ENCODE results near the gene RRP36.

RRP36 gene

GRCh38 chr6:43062818-43063217 lies 41.4 kb downstream of the RRP36 start:
- no peak for DNase-seq (ENCODE audit: low read depth in 3 of 3)

DNA sequence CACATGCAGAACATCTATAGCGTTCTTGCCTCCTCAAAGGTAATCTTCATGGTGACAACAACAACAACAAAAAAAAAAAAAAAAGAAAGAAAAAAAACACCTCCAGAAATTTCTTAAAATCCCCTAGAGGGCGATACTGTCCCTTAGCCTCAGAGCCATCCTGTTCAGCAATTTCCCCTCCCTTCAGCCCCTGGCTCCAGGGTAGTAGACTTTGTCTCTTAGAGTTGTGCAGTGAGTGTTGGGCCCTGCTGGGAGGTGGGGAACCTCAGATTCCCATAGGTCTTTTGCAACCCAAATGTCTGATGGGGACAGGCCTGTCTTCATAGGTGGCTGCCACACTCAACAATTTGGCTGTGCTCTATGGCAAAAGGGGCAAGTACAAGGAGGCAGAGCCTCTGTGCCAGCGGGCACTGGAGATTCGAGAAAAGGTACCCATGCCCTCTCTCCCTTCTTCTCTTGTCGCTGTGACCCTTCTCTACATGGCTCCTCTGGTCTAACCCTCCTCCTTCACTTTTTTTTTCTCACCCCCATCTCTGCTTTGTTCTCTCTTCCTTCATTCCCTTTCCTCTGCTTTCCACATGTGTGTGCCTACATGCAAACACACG lies 48.7 kb downstream of the RRP36 start:
- DNase-seq (ENCODE audit: low read depth in 3 of 3), result no peak

DNA sequence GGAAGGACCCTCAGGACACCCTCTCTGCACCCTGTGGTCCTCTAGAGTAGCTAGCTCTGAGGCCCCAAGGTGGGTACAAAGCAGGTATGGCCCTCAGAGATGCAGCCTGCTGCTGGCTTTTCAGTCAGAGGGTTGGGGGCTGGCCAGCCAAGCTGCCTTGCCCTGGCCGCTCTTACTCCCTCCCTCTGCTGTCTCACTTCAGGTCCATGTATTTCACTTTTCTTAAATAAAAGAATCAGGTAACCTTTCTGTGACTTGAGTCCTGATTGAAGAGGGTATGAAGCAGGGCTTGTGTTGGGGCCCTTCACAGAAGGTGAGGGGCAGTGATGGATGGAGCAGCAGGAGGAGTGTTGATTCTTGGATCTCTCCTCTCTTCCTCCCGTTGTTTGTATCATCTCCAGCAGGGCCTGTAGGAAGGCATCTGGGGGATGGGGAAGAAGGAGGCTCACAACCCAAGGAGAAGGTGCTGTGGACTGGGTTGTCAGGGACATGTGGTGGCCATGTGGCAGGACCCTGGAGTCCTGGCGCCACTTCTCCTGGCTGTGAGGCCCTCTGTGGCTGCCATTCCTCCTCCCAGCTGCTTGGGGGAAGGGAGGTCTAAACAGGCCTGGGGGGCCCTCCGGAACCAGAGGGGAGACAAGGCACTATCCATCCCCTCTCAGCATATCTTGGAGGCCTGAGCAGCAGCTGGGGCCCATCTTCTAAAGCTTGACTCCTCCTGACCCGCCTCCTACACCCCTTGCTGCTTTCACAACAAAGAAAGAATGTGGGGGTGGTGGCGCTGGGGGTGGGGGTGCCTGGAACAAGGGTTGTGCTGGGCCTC lies 53.6 kb downstream of the RRP36 start:
- no peak for DNase-seq (ENCODE audit: low read depth in 3 of 3)

- peak in 2 of 3 experiments; percentile 23 to 24 for DNase-seq (ENCODE audit: low read depth in 3 of 3)
Observed at GRCh38 chr6:43075670-43076463, 54.4 kb downstream of the RRP36 start, which contains the start of gene PTK7. TSS of gene PTK7 (plus strand) at chr6:43076314. CDS start at chr6:43076489, 175 bp downstream.

DNA sequence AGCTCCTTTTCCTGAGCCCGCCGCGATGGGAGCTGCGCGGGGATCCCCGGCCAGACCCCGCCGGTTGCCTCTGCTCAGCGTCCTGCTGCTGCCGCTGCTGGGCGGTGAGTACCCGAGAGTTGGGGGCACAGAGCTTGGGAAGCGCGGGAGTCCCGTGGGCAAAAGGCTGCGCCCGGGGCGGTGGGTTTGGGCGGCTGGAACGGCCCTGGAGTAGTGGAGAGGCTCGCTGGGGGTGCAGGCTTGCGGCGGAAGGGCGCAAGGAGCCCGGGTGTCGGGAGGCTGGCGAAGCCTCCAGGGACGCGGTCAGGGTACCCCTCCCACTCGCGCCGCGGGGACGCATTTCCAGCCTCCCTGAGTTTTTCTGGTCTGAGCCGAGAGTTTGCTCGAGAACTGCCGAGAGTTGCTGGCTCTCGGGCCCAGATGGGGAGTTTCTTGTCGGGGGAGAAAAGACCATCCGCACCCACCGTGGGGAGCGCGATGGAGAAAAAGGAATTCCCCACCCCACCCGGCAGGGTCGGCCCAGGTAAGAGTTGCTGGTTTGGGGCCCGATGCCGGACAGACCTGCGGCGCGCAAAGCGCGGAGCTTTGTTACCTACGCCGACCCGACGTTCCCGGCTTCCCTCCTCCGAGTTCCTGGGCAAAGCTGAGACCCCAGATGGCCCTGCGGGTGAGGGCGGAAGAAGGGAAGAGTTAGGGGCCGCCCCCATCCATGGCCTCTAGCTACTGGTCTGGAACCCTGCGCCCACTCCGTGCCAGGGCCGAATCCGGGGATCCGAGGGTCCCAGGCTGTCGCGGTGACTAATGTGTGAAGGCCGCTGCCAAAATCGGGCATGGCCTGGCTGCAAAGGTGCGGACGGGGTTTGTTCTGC lies 55.3 kb downstream of the RRP36 start:
- peak in 1 of 3 experiments; percentile 12 for DNase-seq (ENCODE audit: low read depth in 3 of 3)

GRCh38 chr6:43077333-43077809 lies 55.9 kb downstream of the RRP36 start:
- no peak for DNase-seq (ENCODE audit: low read depth in 3 of 3)

DNA sequence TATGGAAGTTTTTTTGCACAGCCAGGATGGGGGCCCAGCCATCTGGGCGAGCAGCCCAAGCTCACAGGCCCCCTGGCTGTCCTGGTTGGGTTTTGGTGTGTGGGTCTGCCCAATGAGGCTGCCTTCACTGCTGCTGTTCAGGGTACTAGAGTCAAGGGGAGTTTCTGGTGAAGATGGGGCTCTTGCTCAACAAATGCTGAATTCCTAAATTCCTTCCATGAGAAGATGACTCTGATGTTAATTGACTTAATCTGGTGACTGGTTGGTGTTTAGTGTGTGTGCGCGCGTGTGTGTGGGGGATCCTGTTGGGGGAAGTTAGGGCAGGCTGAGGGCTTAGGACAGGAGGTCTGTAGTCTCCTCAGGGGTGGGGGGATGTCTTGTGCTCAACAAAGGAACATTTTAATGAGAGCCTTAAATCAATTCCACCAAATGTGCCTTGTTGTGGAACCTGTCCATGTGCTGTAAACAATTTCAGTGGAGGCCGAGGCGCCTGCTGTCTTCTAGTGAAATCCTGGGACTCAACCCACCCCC lies 56.6 kb downstream of the RRP36 start:
- DNase-seq (ENCODE audit: low read depth in 3 of 3), result no peak

DNA sequence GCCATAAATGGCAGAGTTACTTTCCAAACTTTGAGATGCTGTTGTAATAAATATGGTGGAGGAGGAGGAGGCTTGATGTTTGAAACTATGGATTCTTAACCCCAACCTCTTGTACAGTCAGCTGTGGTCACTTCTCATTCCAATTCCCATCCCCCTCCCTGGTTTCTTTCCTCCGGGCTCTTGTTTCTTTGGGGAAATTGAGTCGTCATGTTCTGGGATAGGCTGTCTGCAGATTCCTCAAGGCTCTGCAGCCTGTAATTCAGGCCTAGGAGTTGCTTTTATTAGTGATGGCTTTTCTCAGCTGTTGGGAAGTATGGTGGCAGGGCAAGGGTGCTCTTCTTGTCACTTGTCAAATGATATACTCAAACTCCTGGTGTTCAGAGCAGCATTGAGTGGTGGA lies 57.3 kb downstream of the RRP36 start:
- no peak for DNase-seq (ENCODE audit: low read depth in 3 of 3)

Measured in stimulated activated CD4-positive, alpha-beta T cell treated with anti-CD3 and anti-CD28 coated beads, TNF-alpha, amount 100 ng/mL, for 4 hours (primary cell).